ENCODE data around the gene MAP3K5.

Gene MAP3K5

DNA sequence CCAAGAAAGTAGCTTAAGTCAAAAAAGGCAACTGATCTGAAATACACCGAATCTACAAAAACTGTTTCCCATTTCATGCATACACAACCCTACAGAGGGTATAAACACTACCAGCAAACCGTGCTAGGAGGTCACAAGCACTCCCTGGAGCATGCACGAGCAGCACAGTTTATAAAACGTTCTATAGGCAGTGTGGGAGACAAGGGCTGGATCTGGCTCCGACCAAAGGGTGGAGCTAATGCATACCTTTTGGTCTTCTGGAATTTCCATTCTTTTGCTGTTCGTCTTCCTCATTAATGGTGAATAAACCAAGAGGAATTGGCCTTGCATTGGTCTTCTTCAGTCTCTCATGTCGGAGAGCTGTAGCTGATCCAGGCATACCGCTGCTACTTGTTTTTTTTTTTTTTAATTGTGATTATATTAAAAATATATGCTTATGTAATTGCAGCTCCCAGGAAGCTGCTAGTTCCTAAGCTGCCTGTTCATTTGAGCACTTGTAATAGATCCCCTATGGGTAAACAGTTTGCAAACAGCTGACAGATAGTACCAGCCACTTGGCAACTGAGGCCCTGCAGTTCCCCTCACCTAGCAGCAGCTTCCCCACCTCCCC, 266.6 kb downstream of the MAP3K5 start:
- DNase-seq (ENCODE audit: extremely low read depth in 1 of 2, low read depth in 1 of 2): no peak

DNA sequence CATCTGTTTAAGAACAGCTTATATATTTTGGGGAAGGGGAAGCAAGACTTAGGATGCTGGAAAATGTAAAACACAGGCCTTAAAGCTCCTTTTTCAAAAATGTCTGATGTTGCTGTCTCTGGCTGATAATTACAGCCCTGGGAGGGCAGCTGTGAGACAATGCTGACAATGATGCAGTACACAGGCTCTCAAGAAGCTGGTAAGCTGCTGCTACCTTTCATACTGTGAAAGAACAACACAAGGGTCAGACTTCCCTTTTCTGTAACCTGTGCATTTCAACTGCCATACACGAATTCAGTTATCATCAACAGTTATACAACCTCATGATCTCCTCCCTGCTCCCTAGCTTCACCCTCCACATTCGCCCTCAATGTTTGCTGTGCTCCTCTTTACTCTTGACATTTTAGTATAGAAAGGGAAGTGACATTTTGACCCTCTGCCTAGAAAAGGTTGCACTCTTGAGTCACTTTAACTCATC, 267.3 kb downstream of the MAP3K5 start:
- no peak for DNase-seq (ENCODE audit: extremely low read depth in 1 of 2, low read depth in 1 of 2)

DNA sequence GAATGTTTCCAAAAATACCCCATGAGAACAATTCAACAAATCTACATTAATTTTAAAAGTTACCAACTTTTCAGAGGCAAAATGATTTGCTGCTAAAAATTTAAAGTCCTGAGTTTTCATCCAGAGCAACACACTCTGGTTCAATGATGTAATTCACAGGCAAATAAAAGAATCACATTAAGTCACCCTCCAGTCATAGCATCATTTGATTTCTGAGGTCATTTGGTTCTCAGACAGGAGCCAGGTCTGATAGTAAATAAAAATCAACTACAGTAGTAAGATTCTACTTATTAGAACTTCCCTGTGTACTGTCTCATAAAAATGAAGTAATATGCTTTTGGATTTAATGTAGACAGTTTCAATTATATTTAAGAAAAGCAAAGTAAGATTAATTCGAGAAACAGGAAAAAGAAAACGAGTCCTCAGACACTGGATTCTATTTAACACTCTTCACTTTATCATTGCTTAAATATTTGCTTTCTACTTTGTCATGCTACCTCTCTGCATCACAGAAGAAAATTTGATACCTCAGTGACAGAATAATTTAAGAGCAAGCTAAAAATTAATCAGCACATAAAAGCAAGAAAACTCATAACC, 267.8 kb downstream of the MAP3K5 start:
- DNase-seq (ENCODE audit: extremely low read depth in 1 of 2, low read depth in 1 of 2): no peak

- no peak for DNase-seq (ENCODE audit: extremely low read depth in 1 of 2, low read depth in 1 of 2)
Measured at GRCh38 chr6:136523196-136523595, 269.1 kb downstream of the MAP3K5 start.

- DNase-seq (ENCODE audit: extremely low read depth in 1 of 2, low read depth in 1 of 2): no peak
Measured at GRCh38 chr6:136522636-136523035, 269.6 kb downstream of the MAP3K5 start.

- DNase-seq (ENCODE audit: extremely low read depth in 1 of 2, low read depth in 1 of 2): no peak
Measured at GRCh38 chr6:136521911-136522310, 270.4 kb downstream of the MAP3K5 start.

DNA sequence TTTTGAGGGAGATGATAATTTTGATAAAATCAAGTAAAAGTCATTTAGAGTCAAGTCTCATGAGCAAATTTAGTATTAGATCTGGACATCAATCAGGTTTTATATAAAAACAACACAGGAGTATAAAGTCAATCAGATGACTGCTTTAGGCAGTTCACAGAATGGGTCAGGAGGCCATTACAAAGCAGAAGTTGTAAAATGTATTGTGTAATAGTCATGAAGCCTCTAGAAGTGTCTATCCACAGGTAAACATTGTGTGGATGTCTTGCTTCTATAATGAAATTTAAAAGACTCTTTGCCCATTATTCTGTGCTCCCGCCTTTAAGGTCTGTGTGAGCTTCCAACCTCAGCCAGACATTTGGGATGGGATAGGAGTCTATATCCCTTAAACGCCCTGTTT, 270.9 kb downstream of the MAP3K5 start:
- DNase-seq (ENCODE audit: extremely low read depth in 1 of 2, low read depth in 1 of 2): no peak

DNA sequence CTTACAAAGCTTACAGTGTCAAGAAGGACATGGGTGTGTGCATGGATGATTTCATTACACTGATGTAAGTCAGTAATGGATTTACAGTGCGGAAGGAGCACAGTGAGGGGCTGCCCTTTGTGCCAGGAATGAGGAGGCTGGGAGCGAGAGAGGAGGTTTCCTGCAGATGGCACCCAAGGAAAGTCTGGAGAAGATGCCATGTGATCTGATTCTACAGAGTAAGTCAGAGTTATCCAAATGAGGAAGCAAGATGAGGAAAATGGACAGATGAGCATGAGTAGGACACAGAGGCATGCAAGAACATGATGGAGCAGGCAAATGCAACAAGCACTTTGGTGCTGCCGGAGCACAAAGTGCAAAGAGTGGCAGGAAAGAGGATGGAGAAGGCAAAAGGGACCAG, 271.8 kb downstream of the MAP3K5 start:
- no peak for DNase-seq (ENCODE audit: extremely low read depth in 1 of 2, low read depth in 1 of 2)

- DNase-seq (ENCODE audit: extremely low read depth in 1 of 2, low read depth in 1 of 2): no peak
Measured at GRCh38 chr6:136517582-136517981, 274.7 kb downstream of the MAP3K5 start.

GRCh38 chr6:136517002-136517401, 275.3 kb downstream of the MAP3K5 start:
- no peak for DNase-seq (ENCODE audit: extremely low read depth in 1 of 2, low read depth in 1 of 2)

DNA sequence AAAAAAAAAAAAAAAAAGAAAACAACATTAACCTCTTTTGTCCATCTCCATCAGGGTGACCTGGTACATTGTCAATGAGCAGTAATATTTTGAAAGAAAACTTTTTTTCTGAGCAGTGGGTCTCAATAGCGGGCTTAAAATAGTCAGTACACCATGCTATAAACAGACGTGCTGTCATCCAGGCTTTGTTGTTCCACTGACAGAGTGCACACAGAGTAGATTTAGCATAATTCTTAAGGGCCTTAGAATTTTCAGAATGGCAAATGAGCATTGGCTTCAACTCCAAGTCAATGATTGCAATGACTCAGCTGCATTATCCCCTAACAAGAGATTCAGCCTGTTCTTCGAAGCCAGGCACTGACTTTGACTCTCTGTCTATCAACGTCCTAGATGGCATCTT, 277.7 kb downstream of the MAP3K5 start:
- no peak for DNase-seq (ENCODE audit: extremely low read depth in 1 of 2, low read depth in 1 of 2)

- no peak for DNase-seq (ENCODE audit: extremely low read depth in 1 of 2, low read depth in 1 of 2)
Measured at GRCh38 chr6:136511926-136512325, 280.4 kb downstream of the MAP3K5 start.

GRCh38 chr6:136511397-136511796, 280.9 kb downstream of the MAP3K5 start:
- DNase-seq (ENCODE audit: extremely low read depth in 1 of 2, low read depth in 1 of 2): no peak

DNA sequence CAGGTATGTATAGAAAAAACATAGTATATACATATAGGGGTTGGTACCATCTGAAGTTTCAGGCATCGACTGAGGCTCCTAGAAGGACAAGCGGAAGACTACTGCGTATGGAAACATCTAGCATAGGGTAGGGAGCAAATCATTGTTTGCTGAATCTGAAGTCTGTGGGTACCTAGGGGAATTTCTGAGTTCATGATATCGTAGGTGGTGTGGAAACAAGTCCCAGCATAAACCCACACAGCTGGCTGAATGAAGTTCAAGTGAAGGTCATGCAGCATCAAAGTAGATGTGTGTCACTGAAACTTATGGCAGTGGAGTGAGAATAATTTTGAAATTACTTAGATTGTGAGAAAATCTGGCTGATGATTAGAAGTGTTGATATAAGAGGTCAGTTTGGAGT, 281.5 kb downstream of the MAP3K5 start:
- DNase-seq (ENCODE audit: extremely low read depth in 1 of 2, low read depth in 1 of 2): no peak

- DNase-seq (ENCODE audit: extremely low read depth in 1 of 2, low read depth in 1 of 2): no peak
Measured at GRCh38 chr6:136510299-136510698, 282.0 kb downstream of the MAP3K5 start.

DNA sequence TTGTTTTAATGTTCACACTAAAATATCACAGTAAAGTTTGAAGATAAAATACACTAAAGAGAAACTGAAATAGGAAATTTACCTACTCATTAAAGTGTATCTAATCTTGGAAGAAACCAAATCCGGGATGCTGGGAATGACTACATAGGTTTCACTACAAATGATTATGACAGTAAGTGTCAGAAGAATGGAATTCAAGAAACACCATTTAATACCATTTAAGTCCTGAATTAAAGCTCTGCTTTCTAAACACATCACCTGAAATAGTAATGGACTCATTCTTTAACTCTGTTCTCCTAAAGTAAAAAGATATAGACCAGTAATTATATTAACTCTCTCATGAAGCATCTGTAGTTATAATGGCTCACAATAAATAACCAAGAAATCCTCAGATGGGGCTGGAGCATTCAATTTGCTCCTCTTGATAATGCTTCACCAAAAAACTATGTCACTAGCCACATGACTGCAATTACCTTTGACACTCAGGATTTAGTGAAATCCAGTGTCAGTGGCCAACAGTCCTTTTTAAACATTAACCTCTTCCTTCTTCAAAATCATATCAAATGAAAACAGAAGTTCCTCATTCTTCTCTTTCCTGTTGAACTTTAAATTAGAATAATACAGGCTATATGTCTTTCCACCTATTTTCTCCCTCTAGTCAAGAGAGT, 283.4 kb downstream of the MAP3K5 start:
- no peak for DNase-seq (ENCODE audit: extremely low read depth in 1 of 2, low read depth in 1 of 2)
